CD4-positive, alpha-beta T cell treated with Interleukin-12 subunit alpha and Interleukin-12 subunit beta, for 1 hour (primary cell): Measurements from ENCODE around the gene RNF214.
"Not testable (repeated sequence)": the region's sequence is repeated elsewhere in the genome, so short reads cannot be mapped to it uniquely, and the experiment has no call there.

Source experiments
- DNase-seq: peaks from one replicate; pipeline ENCODE4 v3.0.0-alpha.2; 2020

The RNF214 gene

DNA sequence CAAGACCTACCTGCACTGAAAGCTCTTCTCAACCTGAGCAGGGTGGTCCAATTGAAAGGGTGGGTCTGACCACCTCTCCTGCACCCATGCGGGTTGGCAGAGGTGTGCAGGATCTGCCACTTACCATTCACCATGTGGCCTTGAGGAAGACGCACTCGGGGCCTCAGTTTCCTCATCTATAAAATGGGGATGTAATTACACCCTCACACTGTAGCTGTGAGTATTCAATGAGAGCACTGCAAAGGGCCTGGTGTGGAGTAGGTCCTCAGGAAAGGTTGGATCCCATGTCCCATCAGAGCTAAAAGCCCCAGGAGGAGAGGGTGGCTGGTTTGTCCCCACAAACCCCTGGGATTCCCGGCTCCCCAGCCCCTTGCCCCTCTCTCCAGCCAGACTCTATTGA lies 33.9 kb upstream of the RNF214 start:
- no peak for DNase-seq

GRCh38 chr11:117199053-117199915 lies 33.2 kb upstream of the RNF214 start, which contains the start of gene TAGLN:
Gene TAGLN (plus strand): TSS chr11:117199370. CDS start chr11:117203014, 3,644 bp downstream.
- DNase-seq, result no peak

GRCh38 chr11:117199916-117200812 lies 32.3 kb upstream of the RNF214 start:
- no peak for DNase-seq

- DNase-seq, result no peak
These were observed 31.4 kb upstream of the RNF214 start for GRCh38 chr11:117200813-117201657.

DNA sequence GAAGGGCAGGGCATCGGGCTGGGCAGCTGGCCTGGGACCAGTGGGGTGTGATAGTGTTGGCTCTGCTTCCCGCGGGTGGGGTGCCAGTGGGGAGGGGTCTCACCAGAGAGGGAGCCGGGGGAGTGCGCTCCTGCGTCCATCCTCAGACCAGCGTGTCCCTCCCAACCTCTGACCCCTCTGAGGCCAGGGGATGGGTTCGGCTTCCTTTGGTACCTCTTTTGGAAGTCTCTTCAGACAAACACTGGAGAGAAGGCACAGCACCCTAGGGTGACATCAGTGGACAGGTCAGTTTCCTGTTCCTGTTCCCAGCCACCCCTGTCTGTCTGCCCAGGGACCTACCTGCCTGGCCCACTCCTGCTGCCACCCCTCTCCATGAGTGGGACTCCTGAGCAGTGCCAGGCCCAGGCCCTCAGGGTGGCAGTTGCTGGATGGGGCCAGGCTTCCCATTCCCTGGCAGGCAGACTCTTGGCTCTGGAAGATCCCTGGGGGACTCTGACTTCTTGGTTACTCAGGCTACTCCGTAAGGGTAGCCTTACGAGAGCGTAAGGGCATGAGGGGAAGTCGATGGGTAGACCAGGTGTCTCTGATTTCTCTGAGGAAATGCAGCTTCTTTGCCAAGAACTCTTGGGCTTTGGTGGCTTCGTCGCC lies 30.7 kb upstream of the RNF214 start:
- DNase-seq, result no peak

DNA sequence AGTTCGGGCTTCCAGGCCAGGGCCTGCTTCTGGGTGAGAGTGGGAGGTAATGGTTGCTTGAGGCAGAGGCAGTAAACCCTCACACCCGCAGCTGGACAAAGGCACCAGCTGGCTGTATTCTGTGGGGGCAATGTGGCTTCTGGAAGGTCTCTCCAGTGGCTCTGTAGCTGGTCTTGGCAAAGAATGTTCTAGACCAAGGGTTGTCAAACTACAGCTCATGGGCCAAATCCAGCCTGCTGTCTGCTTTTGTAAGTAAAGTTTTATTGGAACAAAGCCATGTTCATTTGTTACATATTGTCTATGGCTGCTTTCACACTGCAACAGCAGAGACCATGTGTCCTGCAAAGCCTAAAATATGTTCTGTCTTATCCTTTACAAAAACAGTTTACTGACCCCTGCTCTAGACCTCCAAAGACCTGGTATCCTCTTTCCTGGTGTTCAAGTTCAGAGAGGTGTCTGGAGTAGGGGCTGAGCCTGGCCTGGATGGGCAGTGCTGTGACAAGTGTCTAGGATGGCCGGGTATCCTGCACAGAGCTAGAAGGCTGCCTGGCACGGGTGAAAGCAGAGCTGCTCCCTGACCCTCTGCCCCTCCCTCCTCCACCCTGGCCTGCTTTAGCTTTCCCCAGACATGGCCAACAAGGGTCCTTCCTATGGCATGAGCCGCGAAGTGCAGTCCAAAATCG lies 29.9 kb upstream of the RNF214 start:
- DNase-seq, result no peak

- no peak for DNase-seq
These were observed 29.4 kb upstream of the RNF214 start for GRCh38 chr11:117203069-117203407.

DNA sequence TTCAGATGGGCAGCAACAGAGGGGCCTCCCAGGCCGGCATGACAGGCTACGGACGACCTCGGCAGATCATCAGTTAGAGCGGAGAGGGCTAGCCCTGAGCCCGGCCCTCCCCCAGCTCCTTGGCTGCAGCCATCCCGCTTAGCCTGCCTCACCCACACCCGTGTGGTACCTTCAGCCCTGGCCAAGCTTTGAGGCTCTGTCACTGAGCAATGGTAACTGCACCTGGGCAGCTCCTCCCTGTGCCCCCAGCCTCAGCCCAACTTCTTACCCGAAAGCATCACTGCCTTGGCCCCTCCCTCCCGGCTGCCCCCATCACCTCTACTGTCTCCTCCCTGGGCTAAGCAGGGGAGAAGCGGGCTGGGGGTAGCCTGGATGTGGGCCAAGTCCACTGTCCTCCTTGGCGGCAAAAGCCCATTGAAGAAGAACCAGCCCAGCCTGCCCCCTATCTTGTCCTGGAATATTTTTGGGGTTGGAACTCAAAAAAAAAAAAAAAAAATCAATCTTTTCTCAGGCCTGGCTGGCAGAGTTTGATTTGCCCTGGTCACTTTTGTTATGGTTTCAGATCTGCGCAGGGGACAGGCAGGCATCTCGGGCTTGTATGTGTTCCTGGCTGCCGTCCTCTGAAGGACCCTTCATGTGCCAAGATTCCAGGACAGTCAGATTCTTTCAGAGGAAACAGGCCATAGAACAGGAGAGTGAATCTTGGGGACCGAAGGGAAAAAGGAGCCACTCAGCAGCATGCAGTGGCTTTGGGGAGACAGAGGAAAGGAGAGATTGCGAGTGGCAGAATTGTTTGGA lies 28.0 kb upstream of the RNF214 start:
- DNase-seq, result no peak

- DNase-seq, result no peak
These were observed 27.2 kb upstream of the RNF214 start for GRCh38 chr11:117205211-117205818.

DNA sequence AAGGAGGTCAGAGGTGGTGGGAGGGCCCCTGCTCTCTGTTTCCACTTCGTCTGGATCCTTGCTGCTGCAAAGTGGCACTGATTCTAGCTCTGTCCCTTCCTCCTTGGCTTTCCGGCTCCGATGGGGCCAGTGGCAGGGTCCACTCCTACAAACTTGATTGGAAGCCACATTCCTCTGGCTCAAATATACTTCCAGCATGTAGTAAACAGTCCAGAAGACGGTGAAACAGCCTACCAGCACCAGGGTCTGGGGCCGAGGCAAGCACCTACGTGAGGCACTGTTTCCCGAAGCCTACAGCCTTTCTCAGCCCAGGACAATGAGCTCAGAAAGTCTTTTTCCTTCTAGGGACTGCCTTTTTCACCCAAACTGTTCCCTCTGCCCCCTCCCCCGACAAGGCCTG lies 26.4 kb upstream of the RNF214 start:
- not testable (repeated sequence) for DNase-seq

DNA sequence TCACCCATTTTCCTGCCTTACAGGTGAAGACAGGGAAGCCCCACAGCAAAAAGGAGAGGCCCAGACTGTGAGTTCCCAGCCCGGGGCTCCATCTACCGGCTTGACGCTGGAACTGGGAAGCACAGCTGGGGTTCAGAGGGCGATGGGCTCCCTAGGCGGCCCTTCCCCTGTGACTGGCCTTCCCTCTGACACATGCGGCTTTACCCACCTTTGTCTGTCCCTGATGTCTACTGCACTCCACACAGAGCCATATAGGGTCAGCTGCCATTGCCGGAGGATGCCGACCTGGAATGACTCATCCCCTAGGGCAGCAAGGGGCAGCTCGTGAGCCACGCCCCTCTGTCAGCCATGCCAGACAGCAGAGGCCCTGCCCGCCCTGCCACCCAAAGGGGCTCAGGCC lies 25.6 kb upstream of the RNF214 start:
- not testable (repeated sequence) for DNase-seq

DNA sequence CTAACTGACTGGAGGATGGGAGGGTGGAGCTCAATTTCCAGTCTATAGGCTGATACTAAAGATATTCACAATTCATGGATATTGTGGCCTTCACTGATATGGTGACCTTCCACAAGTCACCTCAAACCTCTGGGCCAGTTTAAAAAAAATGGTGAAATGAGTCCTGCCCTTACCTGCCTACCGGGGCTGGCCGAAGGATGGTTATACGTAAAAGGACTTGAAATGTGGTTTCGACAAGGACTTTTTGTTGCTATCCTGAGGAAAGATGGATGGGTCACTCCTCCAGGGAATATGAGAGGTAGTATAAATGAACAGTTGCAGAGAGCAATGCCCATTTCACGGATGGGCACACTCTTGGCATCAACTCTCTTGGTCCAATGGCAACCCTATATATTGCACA lies 25.0 kb upstream of the RNF214 start:
- not testable (repeated sequence) for DNase-seq

- DNase-seq, result not testable (repeated sequence)
These were observed 23.8 kb upstream of the RNF214 start for GRCh38 chr11:117208710-117209109.

DNA sequence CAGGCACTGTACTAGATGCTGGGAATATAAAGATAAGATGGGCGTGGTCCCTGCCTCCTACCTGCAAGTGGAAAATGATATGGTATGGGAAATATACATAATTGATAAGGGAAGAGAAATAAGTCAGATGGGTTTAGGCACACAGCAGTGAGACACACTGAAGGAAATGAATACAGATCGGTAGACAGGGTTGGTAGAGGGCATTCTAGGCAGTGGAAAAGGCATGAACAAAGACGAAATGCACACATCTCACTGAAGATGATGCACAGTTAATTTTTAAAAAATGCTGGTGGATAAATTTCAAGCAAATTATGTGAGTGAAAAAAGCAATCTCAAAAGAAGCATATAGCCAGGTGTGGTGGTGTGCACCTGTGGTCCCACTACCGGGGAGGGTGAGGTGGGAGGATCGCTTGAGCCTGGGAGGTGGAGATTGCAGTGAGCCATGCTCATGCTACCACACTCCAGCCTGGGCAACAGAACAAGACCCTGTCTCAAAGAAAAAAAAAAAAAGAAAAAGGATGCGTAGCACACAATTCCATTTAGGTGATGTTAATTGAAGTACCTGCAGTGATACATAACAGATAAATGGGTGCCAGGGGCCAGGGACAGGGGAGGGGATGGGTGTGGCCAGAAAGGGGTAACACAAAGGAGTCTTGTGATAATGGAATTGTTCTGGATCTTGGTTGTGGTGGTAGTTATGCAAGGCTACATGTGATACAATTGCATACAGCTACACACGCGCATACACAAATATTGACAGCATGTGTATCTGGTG lies 22.9 kb upstream of the RNF214 start:
- DNase-seq, result not testable (repeated sequence)

DNA sequence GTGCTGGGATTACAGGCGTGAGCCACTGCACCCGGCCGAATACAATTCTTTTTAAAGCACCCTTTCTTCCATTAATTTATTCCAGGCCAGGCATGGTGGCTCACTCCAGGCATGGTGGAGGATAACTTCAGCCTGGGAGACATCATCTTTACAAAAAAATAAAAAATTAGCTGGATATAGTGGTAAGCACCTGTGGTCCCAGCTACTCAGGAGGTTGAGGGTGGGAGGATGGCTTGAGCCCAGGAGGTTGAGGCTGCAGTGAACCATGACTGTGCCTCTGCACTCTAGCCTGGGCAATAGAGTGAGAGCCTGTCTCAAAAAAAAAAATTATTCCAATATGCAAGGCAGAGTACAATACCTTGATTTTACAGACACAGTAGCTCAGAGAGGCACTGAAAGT lies 21.9 kb upstream of the RNF214 start:
- DNase-seq, result no peak

GRCh38 chr11:117212697-117213355 lies 19.6 kb upstream of the RNF214 start:
- no peak for DNase-seq

DNA sequence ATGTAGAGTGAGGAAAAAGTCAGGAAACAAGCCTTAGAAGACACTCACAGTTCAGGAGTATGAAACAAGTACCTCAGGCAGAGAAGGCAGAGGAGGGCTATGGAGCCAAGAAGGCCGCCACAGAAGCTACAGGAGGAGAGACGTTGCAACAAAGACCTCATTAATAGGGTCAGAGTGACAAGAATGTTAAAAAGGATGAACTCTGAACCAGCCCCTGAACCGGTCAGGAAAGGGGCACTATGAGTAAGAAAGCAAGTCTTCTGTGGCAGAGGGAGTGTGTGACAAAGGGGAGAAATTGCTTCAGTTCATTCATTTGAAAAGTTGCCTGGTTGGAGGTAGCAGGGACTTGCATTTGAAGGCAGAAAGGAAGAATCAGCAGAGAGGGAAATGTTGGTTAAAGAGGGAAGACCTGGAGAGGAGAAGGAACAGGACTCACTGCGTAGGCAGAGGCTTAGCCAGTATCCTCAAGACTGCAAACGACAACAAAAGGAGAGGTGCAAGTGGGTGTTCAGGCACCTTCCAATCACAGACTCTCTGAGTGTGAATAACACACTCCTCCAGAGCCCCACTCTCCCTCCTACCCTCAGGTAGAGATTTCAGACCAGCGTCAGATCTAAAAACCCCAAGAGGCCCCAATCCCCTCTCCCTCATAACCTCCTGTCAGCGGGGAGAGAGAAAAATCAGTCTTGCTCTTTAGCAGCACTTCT lies 17.9 kb upstream of the RNF214 start:
- DNase-seq, result no peak
